GM12878 (cell line): ENCODE data around the gene SH2D5. TPM values are rescaled to one million over a fixed set of nuclear protein-coding genes. Genes with fewer than 3 reads are reported as not detected.

Source experiments
- ASH2L ChIP-seq: fragments of 300-600, 200-600 bp; sonication (generic); IDR thresholded peaks from 2 replicates; pipeline ENCODE4 v1.6.1; 2017; ENCODE audit warnings: low read depth, mild to moderate bottlenecking, borderline replicate concordance
- ATF2 ChIP-seq: IDR thresholded peaks from 2 replicates; pipeline ENCODE4 v1.6.1; 2012; ENCODE audit warnings: low read length, inconsistent platforms
- CREB1 ChIP-seq: IDR thresholded peaks from 2 replicates; pipeline ENCODE4 v1.6.1; 2012; ENCODE audit warnings: low read depth, mild to moderate bottlenecking, inconsistent platforms
- E4F1 ChIP-seq: fragments of 450-650 bp; IDR thresholded peaks from 2 replicates; pipeline ENCODE4 v1.6.1; 2018; ENCODE audit warnings: borderline replicate concordance, mild to moderate bottlenecking; ENCODE audit not compliant: partially characterized antibody
- EED ChIP-seq: sonication (generic); IDR thresholded peaks from 2 replicates; pipeline ENCODE4 v1.6.1; 2016; ENCODE audit warnings: antibody characterized with exemption, low read depth
- FOS ChIP-seq: IDR thresholded peaks from 3 replicates; pipeline ENCODE4 v1.6.1; 2011; ENCODE audit warnings: borderline replicate concordance; ENCODE audit not compliant: insufficient read length; ENCODE audit errors: extremely low read depth
- FOXK2 ChIP-seq: fragments of 450-650 bp; IDR thresholded peaks from 2 replicates; pipeline ENCODE4 v1.6.1; 2017; ENCODE audit warnings: mild to moderate bottlenecking, moderate library complexity
- FOXM1 ChIP-seq: IDR thresholded peaks from 2 replicates; pipeline ENCODE4 v1.6.1; 2012; ENCODE audit warnings: low read depth, mild to moderate bottlenecking, inconsistent platforms, low read length, moderate library complexity
- GABPA ChIP-seq: IDR thresholded peaks from 2 replicates; pipeline ENCODE4 v1.6.1; 2014; ENCODE audit warnings: antibody characterized with exemption, low read depth, mild to moderate bottlenecking, inconsistent platforms
- GATAD2B ChIP-seq: fragments of 450-650 bp; conservative IDR thresholded peaks from 2 replicates; pipeline ENCODE4 v1.6.1; 2017; ENCODE audit warnings: low read depth, mild to moderate bottlenecking, moderate library complexity
- HCFC1 ChIP-seq: fragments of 150-350 bp; IDR thresholded peaks from 2 replicates; pipeline ENCODE4 v1.6.1; 2014; ENCODE audit warnings: low read length
- IKZF2 ChIP-seq, 2 experiments: fragments of 450-650 bp; IDR thresholded peaks; 2 replicates each; pipeline ENCODE4 v1.6.1; 2017; ENCODE audit warnings: mild to moderate bottlenecking in 2 of 2, moderate library complexity in 2 of 2
- JUNB ChIP-seq: IDR thresholded peaks from 2 replicates; pipeline ENCODE4 v1.6.1; 2016; ENCODE audit warnings: antibody characterized with exemption, mild to moderate bottlenecking
- KLF5 ChIP-seq: fragments of 450-650 bp; IDR thresholded peaks from 2 replicates; pipeline ENCODE4 v1.6.1; 2014; ENCODE audit warnings: mild to moderate bottlenecking; ENCODE audit not compliant: partially characterized antibody
- MEF2A ChIP-seq: IDR thresholded peaks from 2 replicates; pipeline ENCODE4 v1.6.1; 2011; ENCODE audit warnings: low read depth, mild to moderate bottlenecking, low read length, moderate library complexity; ENCODE audit not compliant: insufficient read depth
- MEF2B ChIP-seq: fragments of 450-650 bp; IDR thresholded peaks from 2 replicates; pipeline ENCODE4 v1.6.1; 2018; ENCODE audit warnings: mild to moderate bottlenecking, moderate library complexity; ENCODE audit not compliant: partially characterized antibody, poor library complexity, severe bottlenecking
- MXI1 ChIP-seq: fragments of 150-350 bp; IDR thresholded peaks from 2 replicates; pipeline ENCODE4 v1.6.1; 2011; ENCODE audit warnings: low read depth, mild to moderate bottlenecking, inconsistent platforms, low read length, improper control_type of control experiment
- NFIC ChIP-seq: IDR thresholded peaks from 2 replicates; pipeline ENCODE4 v1.6.1; 2012; ENCODE audit warnings: low read depth, mild to moderate bottlenecking, inconsistent platforms, low read length, moderate library complexity
- POU2F2 ChIP-seq: IDR thresholded peaks from 3 replicates; pipeline ENCODE4 v1.6.1; 2011; ENCODE audit warnings: low read depth, mild to moderate bottlenecking, low read length, borderline replicate concordance
- RBBP5 ChIP-seq: fragments of 200-600 bp; sonication (generic); conservative IDR thresholded peaks from 2 replicates; pipeline ENCODE4 v1.6.1; 2016
- RCOR1 ChIP-seq: conservative IDR thresholded peaks from 2 replicates; pipeline ENCODE4 v1.6.1; 2012; ENCODE audit warnings: low read depth, low read length, improper control_type of control experiment
- RUNX3 ChIP-seq: IDR thresholded peaks from 2 replicates; pipeline ENCODE4 v1.6.1; 2012; ENCODE audit warnings: low read length, inconsistent platforms
- SPI1 ChIP-seq: IDR thresholded peaks from 2 replicates; pipeline ENCODE4 v1.6.1; 2011; ENCODE audit warnings: low read depth, mild to moderate bottlenecking, low read length, moderate library complexity, borderline replicate concordance; ENCODE audit not compliant: insufficient read depth
- TBL1XR1 ChIP-seq: IDR thresholded peaks from 2 replicates; pipeline ENCODE4 v1.6.1; 2012; ENCODE audit warnings: low read depth, low read length, improper control_type of control experiment
- TCF7 ChIP-seq: IDR thresholded peaks from 2 replicates; pipeline ENCODE4 v1.6.1; 2014; ENCODE audit warnings: antibody characterized with exemption, borderline replicate concordance
- WRNIP1 ChIP-seq: IDR thresholded peaks from 2 replicates; pipeline ENCODE4 v1.6.1; 2011; ENCODE audit warnings: low read depth, low read length, improper control_type of control experiment, borderline replicate concordance
- YBX1 ChIP-seq: fragments of 450-650 bp; IDR thresholded peaks from 2 replicates; pipeline ENCODE4 v1.6.1; 2016; ENCODE audit warnings: antibody characterized with exemption
- polyA plus RNA-seq, 11 experiments: library from polyadenylated mRNA; depleted of rRNA in 4 of 11; unstranded in 6 of 11; stranded (reverse) in 5 of 11; fragments of >200 nt; fragmentation: Nextera tagmentation in 4 of 11; fragmentation: Illumina TruSeq in 1 of 11; extraction: Ambion mirVana in 4 of 11; extraction: Trizol in 1 of 11; gene quantifications; 1 replicate in 1 of 11; 2 replicates in 10 of 11; pipeline versions ENCODE4 v1.2.1 to v1.2.3, GENCODE V29; 2011 to 2016; ENCODE audit warnings: inconsistent platforms in 2 of 11, missing spikeins in 2 of 11, low read depth in 1 of 11
- total RNA-seq, 4 experiments: library from RNA; depleted of rRNA in 3 of 4; stranded (reverse); fragments of >200 nt in 3 of 4; fragmentation: Illumina TruSeq in 1 of 4; extraction: Trizol in 1 of 4; gene quantifications; 2 replicates each; pipeline versions ENCODE4 v1.2.1 to v1.2.3, GENCODE V29; 2013 to 2021

Gene SH2D5
- total and polyA plus RNA-seq, 10 of the 15 experiments (the other 5 are each of a cell fraction or from before 2014, with no cell fraction given) = 0.03 to 0.62 (median 0.20) TPM; not detected in 3

- no peak for TF ChIP-seq TCF7
- no peak for TF ChIP-seq JUNB
- peak; percentile 79 for TF ChIP-seq MEF2B
- peak; percentile 48 for TF ChIP-seq FOXK2
- TF ChIP-seq ASH2L = no peak
- TF ChIP-seq RCOR1 = no peak
- peak; percentile 91 for TF ChIP-seq MEF2A
- peak; percentile 86; the same call in 1 of the 2 replicates for TF ChIP-seq NFIC
- TF ChIP-seq RUNX3 = peak; percentile 99
- TF ChIP-seq YBX1 = no peak
- TF ChIP-seq KLF5 = no peak
- TF ChIP-seq IKZF2 (IDR thresholded peaks at IDR 0.05) = peak; percentile 95
- peak; percentile 51; the same call in 1 of the 2 replicates for TF ChIP-seq CREB1
- TF ChIP-seq POU2F2 = no peak
- peak; percentile 98 for TF ChIP-seq EED
- TF ChIP-seq RBBP5 = no peak
- TF ChIP-seq HCFC1 = no peak
- TF ChIP-seq WRNIP1 = no peak
- TF ChIP-seq FOS = no peak
- peak; percentile 86 for TF ChIP-seq SPI1
- TF ChIP-seq TBL1XR1 = peak; percentile 76; the same call in 1 of the 2 replicates
- TF ChIP-seq GABPA = peak; percentile 33; the same call in 1 of the 2 replicates
- TF ChIP-seq E4F1 = no peak
- 0 out of 2 replicates have a peak, but pooled peaks have one; percentile 37 for TF ChIP-seq GATAD2B
- TF ChIP-seq ATF2 = peak; percentile 72
- TF ChIP-seq FOXM1 = peak; percentile 83
- TF ChIP-seq MXI1 = no peak
- TF ChIP-seq, all 136 proteins: peak for 32
Measured at GRCh38 chr1:20678599-20678998, 53.9 kb downstream of the SH2D5 start (continued).
